Fibroblast of pulmonary artery (primary cell): ENCODE results near the gene CUL5.
A peak's percentile ranks its signal among the peaks of the same experiment; 100 is the strongest.
"Not testable (repeated sequence)": the region's sequence is repeated elsewhere in the genome, so short reads cannot be mapped to it uniquely, and the experiment has no call there.

ENCODE experiments used
- DNase-seq: peaks from one replicate; pipeline ENCODE4 v3.0.0-alpha.2; 2010; ENCODE audit warnings: low read depth
- H3K4me3 ChIP-seq: replicated peaks from 2 replicates; pipeline ENCODE4 v1.5.1; 2011; ENCODE audit warnings: low read depth, mild to moderate bottlenecking, control low read depth, low read length, moderate library complexity
- TF ChIP-seq, protein P1 (sequence below): IDR thresholded peaks from 2 replicates; pipeline ENCODE4 v1.5.1; 2011; ENCODE audit warnings: mild to moderate bottlenecking, control low read depth, low read length, inconsistent platforms; ENCODE audit errors: missing control alignments

CUL5 gene

DNA sequence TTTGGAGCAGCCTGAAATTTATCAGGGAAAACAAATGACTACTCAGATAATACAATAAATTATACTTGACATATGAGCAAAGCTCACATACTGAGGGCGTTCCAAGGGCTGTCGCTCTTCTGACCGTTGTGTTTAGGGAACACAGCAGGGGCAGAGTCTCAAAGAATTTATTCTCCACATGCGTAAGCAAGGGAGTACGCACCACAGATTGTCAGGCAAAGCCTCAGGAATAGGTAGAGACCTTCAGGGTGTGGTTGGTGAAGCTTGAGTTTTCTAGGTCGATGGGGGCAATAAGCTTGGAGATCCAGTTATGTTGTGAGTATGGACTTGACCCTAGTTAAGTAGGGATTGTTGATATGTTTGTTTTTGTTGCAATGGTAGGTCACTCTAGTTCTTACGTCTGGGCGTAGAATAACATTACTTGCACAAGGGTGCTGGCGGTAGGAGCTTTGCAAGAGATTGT, 113.5 kb downstream of the CUL5 start:
- TF ChIP-seq, protein P1, sequence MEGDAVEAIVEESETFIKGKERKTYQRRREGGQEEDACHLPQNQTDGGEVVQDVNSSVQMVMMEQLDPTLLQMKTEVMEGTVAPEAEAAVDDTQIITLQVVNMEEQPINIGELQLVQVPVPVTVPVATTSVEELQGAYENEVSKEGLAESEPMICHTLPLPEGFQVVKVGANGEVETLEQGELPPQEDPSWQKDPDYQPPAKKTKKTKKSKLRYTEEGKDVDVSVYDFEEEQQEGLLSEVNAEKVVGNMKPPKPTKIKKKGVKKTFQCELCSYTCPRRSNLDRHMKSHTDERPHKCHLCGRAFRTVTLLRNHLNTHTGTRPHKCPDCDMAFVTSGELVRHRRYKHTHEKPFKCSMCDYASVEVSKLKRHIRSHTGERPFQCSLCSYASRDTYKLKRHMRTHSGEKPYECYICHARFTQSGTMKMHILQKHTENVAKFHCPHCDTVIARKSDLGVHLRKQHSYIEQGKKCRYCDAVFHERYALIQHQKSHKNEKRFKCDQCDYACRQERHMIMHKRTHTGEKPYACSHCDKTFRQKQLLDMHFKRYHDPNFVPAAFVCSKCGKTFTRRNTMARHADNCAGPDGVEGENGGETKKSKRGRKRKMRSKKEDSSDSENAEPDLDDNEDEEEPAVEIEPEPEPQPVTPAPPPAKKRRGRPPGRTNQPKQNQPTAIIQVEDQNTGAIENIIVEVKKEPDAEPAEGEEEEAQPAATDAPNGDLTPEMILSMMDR, result no peak
- DNase-seq, result peak; percentile 40
- H3K4me3 ChIP-seq, result peak overlapping the region; percentile 76

DNA sequence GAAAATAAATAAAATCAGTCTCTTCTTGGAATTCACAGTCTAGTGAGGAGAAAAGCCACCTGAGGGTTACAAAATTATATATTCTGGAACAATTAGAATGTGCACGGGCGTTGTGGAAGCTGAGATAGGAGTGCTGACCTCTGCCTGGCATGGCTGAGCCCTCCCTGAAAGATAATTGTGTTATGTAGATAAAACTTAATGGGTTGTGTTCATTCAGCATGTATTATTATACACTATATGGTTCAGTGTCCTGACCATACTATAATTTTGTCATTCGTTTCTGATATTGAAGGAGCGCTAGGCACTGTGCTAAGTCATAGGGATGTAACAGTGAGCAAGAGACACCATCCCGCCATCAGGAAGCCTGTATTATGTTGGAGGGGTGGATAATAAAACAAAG, 116.4 kb downstream of the CUL5 start:
- TF ChIP-seq, protein P1, result no peak
- no peak overlapping the region for H3K4me3 ChIP-seq
- no peak for DNase-seq

DNA sequence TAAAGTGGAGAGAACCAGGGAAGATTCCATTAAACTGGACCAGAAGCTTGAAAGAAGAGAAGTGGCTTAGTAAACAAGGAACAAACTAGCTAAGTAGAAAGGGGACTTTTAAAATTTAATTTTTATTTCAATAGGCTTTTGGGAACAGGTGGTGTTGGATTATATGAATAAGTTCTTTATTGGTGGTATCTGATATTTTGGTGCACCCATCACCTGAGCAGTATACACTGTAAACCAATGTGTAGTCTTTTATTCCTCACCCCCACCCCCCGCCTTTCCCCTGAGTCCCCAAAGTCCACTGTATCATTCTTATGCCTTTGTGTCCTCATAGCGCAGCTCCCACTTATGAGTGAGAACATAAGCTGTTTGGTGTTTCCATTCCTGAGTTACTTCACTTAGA, 120.1 kb downstream of the CUL5 start:
- TF ChIP-seq, protein P1, result no peak
- no peak overlapping the region for H3K4me3 ChIP-seq
- DNase-seq, result no peak

DNA sequence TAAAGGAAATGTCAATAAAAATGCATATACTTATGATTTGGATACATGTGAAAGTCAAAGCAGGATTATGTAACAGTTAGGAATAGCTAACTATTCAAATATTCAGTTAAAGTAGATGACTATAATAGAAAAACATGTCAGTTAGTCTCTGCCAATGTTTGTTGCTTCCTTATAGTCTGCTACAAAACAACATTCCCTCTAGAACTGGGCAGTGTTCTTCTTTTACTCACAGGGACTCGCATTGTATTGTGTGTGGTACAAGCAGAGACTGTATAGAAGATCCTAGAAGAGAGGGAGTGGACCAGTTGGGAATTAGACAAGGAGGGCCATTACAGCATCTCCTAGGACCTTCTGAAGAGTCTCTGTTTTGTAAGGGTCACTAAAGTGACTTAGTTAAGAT, 123.3 kb downstream of the CUL5 start:
- peak; percentile 17 for DNase-seq
- TF ChIP-seq, protein P1, result no peak
- H3K4me3 ChIP-seq, result no peak overlapping the region

DNA sequence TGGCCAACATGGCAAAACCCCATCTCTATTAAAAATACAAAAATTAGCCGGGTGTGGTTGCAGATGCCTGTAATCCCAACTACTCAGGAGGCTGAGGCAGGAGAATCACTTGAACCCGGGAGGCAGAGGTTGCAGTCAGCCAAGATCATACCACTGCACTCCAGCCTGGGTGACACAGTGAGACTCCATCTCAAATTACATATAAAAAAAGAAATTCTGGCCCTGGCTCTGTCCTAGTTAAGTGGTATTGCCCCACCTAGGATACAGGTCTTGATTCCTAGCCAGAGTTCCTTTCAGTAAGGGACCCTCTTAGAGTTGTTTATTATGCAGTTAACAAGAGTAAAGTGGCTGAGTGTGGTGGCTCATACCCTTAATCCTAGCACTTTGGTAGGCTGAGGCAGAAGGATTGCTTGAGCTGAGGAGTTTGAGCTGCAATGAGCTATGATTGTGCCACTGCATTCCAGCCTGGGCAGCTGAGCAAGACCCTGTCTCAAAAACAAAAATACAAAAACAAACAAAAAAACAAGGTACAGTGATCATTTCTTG, 124.4 kb downstream of the CUL5 start:
- not testable (repeated sequence) for DNase-seq, H3K4me3 ChIP-seq

DNA sequence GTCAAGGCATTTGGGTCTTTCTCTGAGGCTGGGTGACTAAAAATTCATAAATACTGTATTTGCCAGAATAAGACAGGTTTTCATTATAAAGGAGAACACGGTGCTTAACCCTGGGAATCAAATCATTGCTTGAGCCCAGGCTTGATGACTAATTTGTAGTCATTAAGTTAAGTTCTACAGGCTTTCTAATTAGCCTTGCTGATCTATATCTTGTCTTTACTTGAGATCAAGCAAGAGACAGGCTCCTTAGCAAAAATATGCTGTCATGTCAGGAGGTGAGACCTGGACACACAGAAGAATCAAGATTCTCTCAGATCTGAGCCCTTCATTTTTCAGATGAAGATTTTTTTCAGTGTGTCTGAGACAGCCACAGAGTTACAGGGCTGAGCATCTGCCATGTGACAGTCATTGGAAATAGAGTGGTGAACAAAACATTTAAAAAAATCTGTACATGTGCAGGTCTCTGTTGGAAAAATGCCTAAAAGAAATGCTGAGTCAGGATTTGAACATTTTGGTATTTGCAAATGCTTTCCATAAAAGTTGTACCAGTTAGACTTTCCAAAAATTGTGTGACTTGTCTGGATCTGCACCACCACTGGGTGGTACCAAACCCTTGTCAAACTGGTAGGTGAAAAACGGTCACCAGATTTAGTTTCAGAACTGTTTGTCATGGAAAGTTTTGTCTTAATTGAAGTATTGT, 127.3 kb downstream of the CUL5 start:
- DNase-seq, result peak; percentile 47
- H3K4me3 ChIP-seq, result no peak overlapping the region
- TF ChIP-seq, protein P1, result peak; percentile 24

DNA sequence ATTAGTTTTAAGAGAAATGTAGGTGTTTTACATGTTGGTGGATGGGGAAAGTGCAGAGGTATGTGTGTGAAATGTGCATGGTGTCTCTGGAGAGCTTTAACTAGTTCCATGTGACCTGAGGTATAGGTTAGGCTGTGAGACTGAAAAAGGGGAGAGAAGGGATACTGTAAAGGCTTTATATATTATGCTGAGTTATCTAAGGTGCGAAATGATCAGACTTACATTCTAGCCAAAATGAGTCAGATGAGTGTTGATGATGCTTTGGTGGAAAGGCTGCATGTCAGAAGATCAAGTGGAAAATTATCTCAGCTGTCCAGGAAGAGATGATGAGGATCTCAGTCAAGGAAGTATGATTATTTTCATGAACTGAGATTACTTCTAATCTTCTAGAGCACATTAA, 128.5 kb downstream of the CUL5 start:
- no peak for DNase-seq
- no peak overlapping the region for H3K4me3 ChIP-seq
- TF ChIP-seq, protein P1, result no peak
